HEK293 (cell line): ENCODE results near the gene CDK6.

Experiments used
- CTCF ChIA-PET: fragments of 350-600 bp; formaldehyde crosslinking; extraction: SDS; loops from one replicate; lab custom pipeline; 2021; ENCODE audit warnings: antibody characterized with exemption; lab: Yijun Ruan, JAX
- POLR2A ChIA-PET: fragments of 300-600 bp; formaldehyde crosslinking; extraction: SDS; loops from one replicate; lab custom pipeline; 2020; ENCODE audit warnings: antibody characterized with exemption, inconsistent platforms; lab: Yijun Ruan, JAX
- H3K27ac ChIP-seq: fragments of 200-500 bp; sonication (Bioruptor generic); 2 replicates; pipeline ENCODE4 v1.5.1; 2014; ENCODE audit warnings: low read depth, low read length, control low read depth, inconsistent platforms; ENCODE audit errors: extremely low read depth
- H3K36me3 ChIP-seq, 2 experiments: fragments of 200-500 bp in 1 of 2; sonication (Bioruptor generic) in 1 of 2; 1 replicate in 1 of 2; 2 replicates in 1 of 2; pipeline ENCODE4 v1.5.1; 2014 to 2017; ENCODE audit warnings: inconsistent platforms in 2 of 2, low read length in 2 of 2; ENCODE audit not compliant: control insufficient read depth in 2 of 2, insufficient read depth in 1 of 2
- H3K4me1 ChIP-seq: fragments of 200-500 bp; sonication (Bioruptor generic); 2 replicates; pipeline ENCODE4 v1.5.1; 2014; ENCODE audit warnings: mild to moderate bottlenecking, low read length, inconsistent platforms; ENCODE audit not compliant: control insufficient read depth, insufficient read depth
- H3K4me3 ChIP-seq: 2 replicates; pipeline ENCODE4 v1.5.1; 2011; ENCODE audit warnings: low read depth, mild to moderate bottlenecking, control low read depth, low read length, moderate library complexity
- H3K9me3 ChIP-seq: fragments of 200-500 bp; sonication (Bioruptor generic); 2 replicates; pipeline ENCODE4 v1.5.1; 2014; ENCODE audit warnings: low read depth, low read length, inconsistent platforms; ENCODE audit not compliant: control insufficient read depth, insufficient read depth
- AEBP2 ChIP-seq: fragments of 450-650 bp; formaldehyde crosslinking; IDR thresholded peaks from 2 replicates; pipeline ENCODE4 v1.5.1; 2016; ENCODE audit warnings: missing biosample characterization, missing genetic modification characterization, borderline replicate concordance
- ATF2 ChIP-seq: fragments of 450-650 bp; formaldehyde crosslinking; IDR thresholded peaks from 2 replicates; pipeline ENCODE4 v1.5.1; 2016; ENCODE audit warnings: missing biosample characterization, missing genetic modification characterization, low read depth
- KLF16 ChIP-seq: fragments of 450-650 bp; formaldehyde crosslinking; IDR thresholded peaks from 2 replicates; pipeline ENCODE4 v1.5.1; 2017; ENCODE audit warnings: missing biosample characterization, missing genetic modification characterization
- PRDM1 ChIP-seq: fragments of 450-650 bp; formaldehyde crosslinking; IDR thresholded peaks from 2 replicates; pipeline ENCODE4; 2016; ENCODE audit warnings: missing biosample characterization, missing genetic modification characterization
- PRDM4 ChIP-seq: fragments of 450-650 bp; formaldehyde crosslinking; IDR thresholded peaks from 2 replicates; pipeline ENCODE4 v1.5.1; 2017; ENCODE audit warnings: missing biosample characterization, missing genetic modification characterization
- SALL2 ChIP-seq: fragments of 450-650 bp; formaldehyde crosslinking; IDR thresholded peaks from 2 replicates; pipeline ENCODE4 v1.5.0; 2017; ENCODE audit warnings: missing biosample characterization, mild to moderate bottlenecking, missing genetic modification characterization, borderline replicate concordance
- SP7 ChIP-seq: fragments of 450-650 bp; formaldehyde crosslinking; IDR thresholded peaks from 2 replicates; pipeline ENCODE4 v1.5.1; 2016; ENCODE audit warnings: missing biosample characterization, missing genetic modification characterization
- ZBTB17 ChIP-seq: fragments of 450-650 bp; formaldehyde crosslinking; IDR thresholded peaks from 2 replicates; pipeline ENCODE4 v1.5.1; 2016; ENCODE audit warnings: missing biosample characterization, missing genetic modification characterization
- ZBTB21 ChIP-seq: fragments of 450-650 bp; formaldehyde crosslinking; IDR thresholded peaks from 2 replicates; pipeline ENCODE4 v1.5.1; 2017; ENCODE audit warnings: missing biosample characterization, missing genetic modification characterization
- ZFP3 ChIP-seq: fragments of 450-650 bp; formaldehyde crosslinking; IDR thresholded peaks from 2 replicates; pipeline ENCODE4 v1.5.1; 2016; ENCODE audit warnings: low read depth, missing biosample characterization, missing genetic modification characterization
- ZNF174 ChIP-seq: fragments of 450-650 bp; formaldehyde crosslinking; IDR thresholded peaks from 2 replicates; pipeline ENCODE4 v1.5.0; 2017; ENCODE audit warnings: missing biosample characterization, mild to moderate bottlenecking, missing genetic modification characterization
- ZNF184 ChIP-seq: fragments of 450-650 bp; IDR thresholded peaks from 2 replicates; pipeline ENCODE4 v1.5.1; 2018; ENCODE audit warnings: missing biosample characterization, mild to moderate bottlenecking, missing genetic modification characterization
- ZNF24 ChIP-seq: fragments of 450-650 bp; formaldehyde crosslinking; IDR thresholded peaks from 2 replicates; pipeline ENCODE4 v1.5.1; 2016; ENCODE audit warnings: missing biosample characterization, missing genetic modification characterization
- ZNF280D ChIP-seq: fragments of 450-650 bp; formaldehyde crosslinking; IDR thresholded peaks from 2 replicates; pipeline ENCODE4 v1.5.1; 2016; ENCODE audit warnings: missing biosample characterization, missing genetic modification characterization
- ZNF366 ChIP-seq: fragments of 450-650 bp; formaldehyde crosslinking; conservative IDR thresholded peaks from 2 replicates; pipeline ENCODE4 v1.5.1; 2016; ENCODE audit warnings: missing biosample characterization, missing genetic modification characterization
- ZNF510 ChIP-seq: fragments of 450-650 bp; formaldehyde crosslinking; IDR thresholded peaks from 2 replicates; pipeline ENCODE4 v1.5.1; 2018; ENCODE audit warnings: mild to moderate bottlenecking, missing genetic modification characterization, missing biosample characterization; ENCODE audit not compliant: insufficient replicate concordance
- ZNF629 ChIP-seq: fragments of 450-650 bp; formaldehyde crosslinking; IDR thresholded peaks from 2 replicates; pipeline ENCODE4 v1.5.1; 2017; ENCODE audit warnings: missing biosample characterization, missing genetic modification characterization
- TF ChIP-seq, protein P1 (sequence below): fragments of 450-650 bp; formaldehyde crosslinking; IDR thresholded peaks from 2 replicates; pipeline ENCODE4 v1.5.1; 2016; ENCODE audit warnings: missing biosample characterization, missing genetic modification characterization
- TF ChIP-seq, protein P2 (sequence below): fragments of 450-650 bp; formaldehyde crosslinking; conservative IDR thresholded peaks from 2 replicates; pipeline ENCODE4 v1.5.1; 2016; ENCODE audit warnings: low read depth, missing biosample characterization, missing genetic modification characterization
- TF ChIP-seq, protein P3 (sequence below): fragments of 450-650 bp; formaldehyde crosslinking; IDR thresholded peaks from 2 replicates; pipeline ENCODE4 v1.5.1; 2016; ENCODE audit warnings: missing biosample characterization, missing genetic modification characterization

CDK6 gene

GRCh38 chr7:92830532-92831110 lies 5.8 kb downstream of the CDK6 start:
- POLR2A ChIA-PET = no interaction called here
- Histone ChIP-seq H3K4me3 (no peak overlapping the region), H3K9me3 (no peaks in the 10 kb centered on the region), H3K36me3 (peaks cover 0 to 6% of the 10 kb centered on the region in 2 experiments; a peak in 1 of 3 replicates), H3K4me1 (0 out of 2 replicates have a peak, but pooled peaks cover 7% of the 10 kb centered on the region), H3K27ac (no peak overlapping the region)
- TF ChIP-seq ATF2 (tag by site-specific recombination) (peak; percentile 95), SP7 (tag by site-specific recombination) (peak; percentile 54; the same call in 1 of the 2 replicates), PRDM4 (0 out of 2 replicates have a peak, but pooled peaks have one; percentile 17), SALL2 (tag by site-specific recombination) (no peak), AEBP2 (no peak), ZNF280D (tag by site-specific recombination) (no peak), ZNF366 (tag by site-specific recombination) (peak; percentile 73), PRDM1 (tag by site-specific recombination) (peak; percentile 48; the same call in 1 of the 2 replicates), ZNF24 (tag by site-specific recombination) (0 out of 2 replicates have a peak, but pooled peaks have one; percentile 31), ZNF174 (no peak), ZBTB21 (0 out of 2 replicates have a peak, but pooled peaks have one; percentile 45), KLF16 (tag by site-specific recombination) (no peak), ZBTB17 (peak; percentile 85), ZFP3 (tag by site-specific recombination) (no peak), ZNF629 (tag by site-specific recombination) (peak; percentile 72), ZNF510 (no peak), ZNF184 (tag by site-specific recombination) (no peak)
- TF ChIP-seq, protein P1, sequence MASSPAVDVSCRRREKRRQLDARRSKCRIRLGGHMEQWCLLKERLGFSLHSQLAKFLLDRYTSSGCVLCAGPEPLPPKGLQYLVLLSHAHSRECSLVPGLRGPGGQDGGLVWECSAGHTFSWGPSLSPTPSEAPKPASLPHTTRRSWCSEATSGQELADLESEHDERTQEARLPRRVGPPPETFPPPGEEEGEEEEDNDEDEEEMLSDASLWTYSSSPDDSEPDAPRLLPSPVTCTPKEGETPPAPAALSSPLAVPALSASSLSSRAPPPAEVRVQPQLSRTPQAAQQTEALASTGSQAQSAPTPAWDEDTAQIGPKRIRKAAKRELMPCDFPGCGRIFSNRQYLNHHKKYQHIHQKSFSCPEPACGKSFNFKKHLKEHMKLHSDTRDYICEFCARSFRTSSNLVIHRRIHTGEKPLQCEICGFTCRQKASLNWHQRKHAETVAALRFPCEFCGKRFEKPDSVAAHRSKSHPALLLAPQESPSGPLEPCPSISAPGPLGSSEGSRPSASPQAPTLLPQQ (tag by site-specific recombination) = 0 out of 2 replicates have a peak, but pooled peaks have one; percentile 28
- TF ChIP-seq, protein P2, sequence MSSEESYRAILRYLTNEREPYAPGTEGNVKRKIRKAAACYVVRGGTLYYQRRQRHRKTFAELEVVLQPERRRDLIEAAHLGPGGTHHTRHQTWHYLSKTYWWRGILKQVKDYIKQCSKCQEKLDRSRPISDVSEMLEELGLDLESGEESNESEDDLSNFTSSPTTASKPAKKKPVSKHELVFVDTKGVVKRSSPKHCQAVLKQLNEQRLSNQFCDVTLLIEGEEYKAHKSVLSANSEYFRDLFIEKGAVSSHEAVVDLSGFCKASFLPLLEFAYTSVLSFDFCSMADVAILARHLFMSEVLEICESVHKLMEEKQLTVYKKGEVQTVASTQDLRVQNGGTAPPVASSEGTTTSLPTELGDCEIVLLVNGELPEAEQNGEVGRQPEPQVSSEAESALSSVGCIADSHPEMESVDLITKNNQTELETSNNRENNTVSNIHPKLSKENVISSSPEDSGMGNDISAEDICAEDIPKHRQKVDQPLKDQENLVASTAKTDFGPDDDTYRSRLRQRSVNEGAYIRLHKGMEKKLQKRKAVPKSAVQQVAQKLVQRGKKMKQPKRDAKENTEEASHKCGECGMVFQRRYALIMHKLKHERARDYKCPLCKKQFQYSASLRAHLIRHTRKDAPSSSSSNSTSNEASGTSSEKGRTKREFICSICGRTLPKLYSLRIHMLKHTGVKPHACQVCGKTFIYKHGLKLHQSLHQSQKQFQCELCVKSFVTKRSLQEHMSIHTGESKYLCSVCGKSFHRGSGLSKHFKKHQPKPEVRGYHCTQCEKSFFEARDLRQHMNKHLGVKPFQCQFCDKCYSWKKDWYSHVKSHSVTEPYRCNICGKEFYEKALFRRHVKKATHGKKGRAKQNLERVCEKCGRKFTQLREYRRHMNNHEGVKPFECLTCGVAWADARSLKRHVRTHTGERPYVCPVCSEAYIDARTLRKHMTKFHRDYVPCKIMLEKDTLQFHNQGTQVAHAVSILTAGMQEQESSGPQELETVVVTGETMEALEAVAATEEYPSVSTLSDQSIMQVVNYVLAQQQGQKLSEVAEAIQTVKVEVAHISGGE (tag by site-specific recombination) = 0 out of 2 replicates have a peak, but pooled peaks have one; percentile 13
- TF ChIP-seq, protein P3, sequence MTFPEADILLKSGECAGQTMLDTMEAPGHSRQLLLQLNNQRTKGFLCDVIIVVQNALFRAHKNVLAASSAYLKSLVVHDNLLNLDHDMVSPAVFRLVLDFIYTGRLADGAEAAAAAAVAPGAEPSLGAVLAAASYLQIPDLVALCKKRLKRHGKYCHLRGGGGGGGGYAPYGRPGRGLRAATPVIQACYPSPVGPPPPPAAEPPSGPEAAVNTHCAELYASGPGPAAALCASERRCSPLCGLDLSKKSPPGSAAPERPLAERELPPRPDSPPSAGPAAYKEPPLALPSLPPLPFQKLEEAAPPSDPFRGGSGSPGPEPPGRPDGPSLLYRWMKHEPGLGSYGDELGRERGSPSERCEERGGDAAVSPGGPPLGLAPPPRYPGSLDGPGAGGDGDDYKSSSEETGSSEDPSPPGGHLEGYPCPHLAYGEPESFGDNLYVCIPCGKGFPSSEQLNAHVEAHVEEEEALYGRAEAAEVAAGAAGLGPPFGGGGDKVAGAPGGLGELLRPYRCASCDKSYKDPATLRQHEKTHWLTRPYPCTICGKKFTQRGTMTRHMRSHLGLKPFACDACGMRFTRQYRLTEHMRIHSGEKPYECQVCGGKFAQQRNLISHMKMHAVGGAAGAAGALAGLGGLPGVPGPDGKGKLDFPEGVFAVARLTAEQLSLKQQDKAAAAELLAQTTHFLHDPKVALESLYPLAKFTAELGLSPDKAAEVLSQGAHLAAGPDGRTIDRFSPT (tag by site-specific recombination) = no peak
- CTCF ChIA-PET = interaction anchor here (0.8 to 1.7 kb wide), 4 partner anchors 13 to 302 kb away, joined by 3 to 7 read pairs (median 4); partner anchors contain the start of genes PEX1 and RBM48
